Activated CD4-positive, alpha-beta memory T cell treated with anti-CD3 and anti-CD28 coated beads, Interleukin-2, amount 10 ng/mL, durations not matched to agents 7 days and 5 days (primary cell): ENCODE measurements around the gene METAP1. TPM values are rescaled to one million over a fixed set of nuclear protein-coding genes. Genes with fewer than 3 reads are reported as not detected.
"Not testable (repeated sequence)": the region's sequence is repeated elsewhere in the genome, so short reads cannot be mapped to it uniquely, and the experiment has no call there.

Source experiments
- CTCF ChIA-PET: fragments of 350-600 bp; sonication (Branson Sonifier 250); formaldehyde crosslinking; loops from one replicate; lab custom pipeline; 2021; ENCODE audit warnings: antibody characterized with exemption, inconsistent platforms; lab: Charles Lee
- POLR2A ChIA-PET: fragments of 350-600 bp; sonication (Branson Sonifier 250); formaldehyde crosslinking; loops from one replicate; lab custom pipeline; 2021; ENCODE audit warnings: antibody characterized with exemption; lab: Charles Lee
- DNase-seq: peaks from one replicate; pipeline ENCODE4 v3.0.0-alpha.2; 2020
- H3K27ac Mint-ChIP-seq: one replicate; pipeline ENCODE4 v1.8.0; 2021; ENCODE audit warnings: mild to moderate bottlenecking, mixed read lengths
- H3K27me3 Mint-ChIP-seq: one replicate; pipeline ENCODE4 v1.8.0; 2021; ENCODE audit warnings: mixed read lengths
- H3K36me3 Mint-ChIP-seq: one replicate; pipeline ENCODE4 v1.8.0; 2021; ENCODE audit warnings: low read depth, mixed read lengths
- H3K4me1 Mint-ChIP-seq: one replicate; pipeline ENCODE4 v1.8.0; 2021; ENCODE audit warnings: mixed read lengths
- H3K4me3 Mint-ChIP-seq: one replicate; pipeline ENCODE4 v1.8.0; 2021; ENCODE audit warnings: mild to moderate bottlenecking, mixed read lengths
- H3K9me3 Mint-ChIP-seq: one replicate; pipeline ENCODE4 v1.8.0; 2021; ENCODE audit warnings: mixed read lengths
- total RNA-seq, 2 experiments: library from RNA; stranded (reverse); gene quantifications; one replicate each; pipeline ENCODE4 v1.2.3, GENCODE V29; 2021

Gene METAP1
- total RNA-seq, 2 experiments from 2014 or later = 41.5 to 44.9 TPM

- H3K27ac Mint-ChIP-seq = no peak overlapping the region
- DNase-seq = no peak
- H3K4me1 Mint-ChIP-seq = peaks cover 9% of the 10 kb centered on the region
- H3K9me3 Mint-ChIP-seq = peaks cover 6% of the 10 kb centered on the region
- ChIA-PET CTCF (no interaction called here), POLR2A (no interaction called here)
- H3K4me3 Mint-ChIP-seq = no peak overlapping the region
- peaks cover 55% of the 10 kb centered on the region for H3K36me3 Mint-ChIP-seq
- no peaks in the 10 kb centered on the region for H3K27me3 Mint-ChIP-seq
These were observed 38.4 kb downstream of the METAP1 start for GRCh38 chr4:99033956-99034355.

DNA sequence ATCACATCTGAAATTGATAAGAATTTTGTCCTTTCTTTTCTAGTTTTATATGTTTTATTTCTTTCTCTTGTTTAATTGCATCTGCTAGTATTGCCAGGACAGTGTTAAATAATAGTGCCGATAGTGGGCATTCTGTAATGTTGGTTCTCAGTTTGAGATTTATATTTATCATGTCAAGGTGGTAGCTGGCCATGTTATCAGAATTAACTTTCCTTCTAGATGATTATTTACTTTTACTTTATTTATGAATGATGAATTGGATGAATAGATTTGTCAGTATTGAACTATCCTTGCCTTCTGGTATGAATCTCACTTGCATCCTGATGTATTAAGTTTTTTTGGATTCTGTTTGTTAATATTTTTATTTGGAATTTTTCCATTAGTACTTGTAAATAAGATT is 42.7 kb downstream of the METAP1 start:
- POLR2A ChIA-PET = interaction anchor here (1.1 kb wide), 1 partner anchor 23 kb away, joined by 3 read pairs; no protein-coding TSS in a partner anchor
- Mint-ChIP-seq H3K9me3 (peaks cover 6% of the 10 kb centered on the region), H3K36me3 (peaks cover 65% of the 10 kb centered on the region), H3K4me1 (peaks cover 10% of the 10 kb centered on the region), H3K4me3 (no peak overlapping the region), H3K27ac (no peak overlapping the region), H3K27me3 (no peaks in the 10 kb centered on the region)
- no peak for DNase-seq
- CTCF ChIA-PET = interaction anchor here (0.9 to 1.1 kb wide), 2 partner anchors 18 to 43 kb away, joined by 3 to 6 read pairs; partner anchors contain the start of gene METAP1

GRCh38 chr4:99043346-99043745 is 47.8 kb downstream of the METAP1 start:
- H3K4me3 Mint-ChIP-seq = no peak overlapping the region

DNA sequence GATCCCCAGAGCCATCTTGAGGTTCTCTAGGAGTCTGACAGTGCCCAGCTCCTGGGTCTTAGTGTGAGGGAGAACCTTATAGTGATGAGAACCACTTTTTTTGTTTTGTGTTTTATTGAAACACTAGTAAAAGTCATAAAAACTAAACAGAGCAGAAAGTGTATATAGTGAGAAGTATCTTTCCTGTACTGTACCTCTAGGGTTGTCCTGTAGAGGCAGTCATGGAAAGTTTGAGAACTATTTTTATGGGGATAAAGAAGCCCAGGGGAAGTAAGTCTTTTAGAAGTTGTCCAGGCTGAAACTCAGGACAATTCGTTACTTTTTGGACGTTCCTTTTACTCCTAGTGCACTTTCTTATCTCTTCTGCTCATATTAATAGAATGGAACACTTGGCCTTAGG is 52.2 kb downstream of the METAP1 start:
- POLR2A ChIA-PET = interaction anchor here (0.9 kb wide), 2 partner anchors 8 to 52 kb away, joined by 3 read pairs; partner anchors contain the start of gene METAP1
- H3K4me1 Mint-ChIP-seq = peaks cover 26% of the 10 kb centered on the region
- no peak overlapping the region for H3K4me3 Mint-ChIP-seq
- H3K36me3 Mint-ChIP-seq = peaks cover 73% of the 10 kb centered on the region
- CTCF ChIA-PET = interaction anchor here (1.4 kb wide), 1 partner anchor 8 kb away, joined by 5 read pairs; no protein-coding TSS in a partner anchor
- no peak for DNase-seq
- no peaks in the 10 kb centered on the region for H3K9me3 Mint-ChIP-seq
- H3K27ac Mint-ChIP-seq = no peak overlapping the region
- H3K27me3 Mint-ChIP-seq = no peaks in the 10 kb centered on the region

More at GRCh38 chr4:99043346-99043745, 47.8 kb downstream of the METAP1 start:
- Mint-ChIP-seq H3K27ac (peak overlapping the region; percentile 74), H3K9me3 (peaks cover 1% of the 10 kb centered on the region), H3K4me1 (peaks cover 20% of the 10 kb centered on the region), H3K36me3 (peaks cover 66% of the 10 kb centered on the region), H3K27me3 (no peaks in the 10 kb centered on the region)
- POLR2A ChIA-PET = interaction anchor here (1.1 to 1.9 kb wide), 5 partner anchors 13 to 114 kb away, joined by 3 to 14 read pairs (median 7); partner anchors contain the start of genes ADH5, EIF4E and METAP1
- DNase-seq = no peak
- CTCF ChIA-PET = interaction anchor here (1.0 to 1.9 kb wide), 4 partner anchors 11 to 48 kb away, joined by 3 to 14 read pairs (median 6); partner anchors contain the start of gene METAP1

DNA sequence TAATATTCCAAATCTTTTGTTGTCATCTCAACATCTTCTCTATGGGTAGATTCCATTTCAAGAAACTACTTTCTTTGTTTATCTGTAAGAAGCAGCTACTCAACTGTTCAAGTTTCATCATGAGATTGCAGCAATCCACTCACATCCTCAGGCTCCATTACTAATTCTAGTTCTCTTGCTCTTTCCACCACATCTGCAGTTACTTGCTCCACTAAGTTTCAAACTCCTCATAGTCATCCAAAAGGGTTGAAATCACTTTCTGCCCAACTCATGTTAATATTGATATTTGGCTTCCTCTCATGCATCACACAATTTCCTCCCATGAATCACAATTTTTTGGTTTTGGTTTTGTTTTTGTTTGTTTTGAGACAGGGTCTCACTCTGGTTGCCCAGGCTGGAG is 57.4 kb downstream of the METAP1 start:
- ChIA-PET POLR2A (interaction anchor here (2.3 kb wide), 1 partner anchor 58 kb away, joined by 14 read pairs; the partner anchor contains the start of gene METAP1), CTCF (interaction anchor here (8.1 kb wide), 1 partner anchor 58 kb away, joined by 181 read pairs; the partner anchor contains the start of gene METAP1)
- H3K4me3 Mint-ChIP-seq = no peak overlapping the region
- no peaks in the 10 kb centered on the region for H3K9me3 Mint-ChIP-seq
- peaks cover 43% of the 10 kb centered on the region for H3K4me1 Mint-ChIP-seq
- peak overlapping the region; percentile 54 for H3K27ac Mint-ChIP-seq
- DNase-seq = no peak
- H3K27me3 Mint-ChIP-seq = no peaks in the 10 kb centered on the region
- H3K36me3 Mint-ChIP-seq = peaks cover 48% of the 10 kb centered on the region

- Mint-ChIP-seq H3K9me3 (no peaks in the 10 kb centered on the region), H3K36me3 (peaks cover 41% of the 10 kb centered on the region), H3K27me3 (no peaks in the 10 kb centered on the region), H3K4me1 (peaks cover 43% of the 10 kb centered on the region), H3K27ac (peak overlapping the region; percentile 62), H3K4me3 (no peak overlapping the region)
- POLR2A ChIA-PET = interaction anchor here (0.8 to 2.4 kb wide), 3 partner anchors 34 to 60 kb away, joined by 4 to 17 read pairs (median 14); partner anchors contain the start of genes ADH5 and METAP1
- CTCF ChIA-PET = interaction anchor here (0.8 to 8.1 kb wide), 6 partner anchors 11 to 587 kb away, joined by 3 to 181 read pairs (median 4); partner anchors contain the start of genes ADH5 and METAP1
- DNase-seq = no peak
These were observed 59.0 kb downstream of the METAP1 start for GRCh38 chr4:99054428-99054994.

DNA sequence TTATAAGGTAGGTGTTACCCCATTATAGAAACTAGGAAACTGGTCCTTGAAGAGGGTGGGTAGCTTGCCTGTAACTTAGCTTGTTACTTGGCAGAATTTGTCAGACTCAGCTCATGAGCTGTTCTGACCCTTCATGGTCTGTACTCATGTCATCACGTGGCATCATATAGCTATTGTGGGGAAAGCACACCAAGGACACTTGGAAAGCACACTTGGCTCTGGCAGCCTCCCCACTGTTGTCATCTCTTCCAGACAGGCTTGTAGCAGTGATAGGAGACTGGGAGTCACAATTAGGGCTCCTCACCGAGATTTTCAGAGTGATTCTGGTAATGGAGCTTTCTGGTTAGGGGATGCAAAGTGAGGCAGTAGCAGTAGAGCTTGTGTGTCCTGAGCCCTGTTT is 62.7 kb downstream of the METAP1 start:
- POLR2A ChIA-PET = interaction anchor here (1.2 to 3.4 kb wide), 2 partner anchors 63 to 129 kb away, joined by 3 to 28 read pairs; partner anchors contain the start of genes EIF4E and METAP1
- DNase-seq = no peak
- Mint-ChIP-seq H3K36me3 (peaks cover 37% of the 10 kb centered on the region), H3K27ac (no peak overlapping the region), H3K9me3 (no peaks in the 10 kb centered on the region), H3K4me1 (peaks cover 30% of the 10 kb centered on the region), H3K4me3 (no peak overlapping the region), H3K27me3 (no peaks in the 10 kb centered on the region)
- CTCF ChIA-PET = interaction anchor here (0.7 to 8.1 kb wide), 4 partner anchors 63 to 909 kb away, joined by 3 to 181 read pairs (median 10); partner anchors contain the start of genes EIF4E and METAP1

- Mint-ChIP-seq H3K36me3 (peaks cover 41% of the 10 kb centered on the region), H3K4me3 (no peak overlapping the region), H3K4me1 (peaks cover 18% of the 10 kb centered on the region), H3K27ac (no peak overlapping the region), H3K27me3 (no peaks in the 10 kb centered on the region), H3K9me3 (no peaks in the 10 kb centered on the region)
- ChIA-PET POLR2A (interaction anchor here (1.0 to 1.5 kb wide), 3 partner anchors 29 to 131 kb away, joined by 3 to 4 read pairs (median 3); no protein-coding TSS in a partner anchor), CTCF (interaction anchor here (0.6 to 8.1 kb wide), 2 partner anchors 29 to 65 kb away, joined by 3 to 181 read pairs; partner anchors contain the start of gene METAP1)
- DNase-seq = no peak
These were observed 64.0 kb downstream of the METAP1 start for GRCh38 chr4:99059550-99059949.

DNA sequence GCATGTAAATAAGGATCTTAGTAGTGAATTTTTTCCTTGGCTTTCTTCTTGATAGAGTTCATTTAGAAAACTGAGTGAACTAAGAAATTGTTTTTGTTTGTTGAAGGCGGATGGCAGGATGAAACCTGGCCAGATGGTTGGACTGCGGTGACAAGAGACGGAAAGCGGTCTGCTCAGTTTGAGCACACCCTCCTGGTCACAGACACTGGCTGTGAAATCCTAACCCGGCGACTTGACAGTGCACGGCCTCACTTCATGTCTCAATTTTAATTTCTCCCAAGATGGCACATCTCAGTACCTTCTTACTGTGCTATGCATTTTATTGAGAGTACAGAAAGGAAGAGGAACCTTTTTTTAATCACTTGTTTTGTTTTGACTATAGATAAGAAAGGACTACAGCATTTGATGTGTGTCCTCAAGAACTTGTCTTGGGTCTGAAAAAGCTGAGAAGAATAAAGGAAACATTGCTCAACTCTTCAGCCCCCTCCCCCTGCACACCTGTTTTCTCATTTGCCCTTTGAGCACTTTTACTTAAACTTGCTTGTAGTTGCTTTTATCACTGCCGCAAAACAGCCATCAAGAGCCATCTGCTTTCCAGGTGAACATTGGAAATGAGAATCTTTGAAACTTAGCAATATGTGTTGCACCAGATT is 65.7 kb downstream of the METAP1 start:
- Mint-ChIP-seq H3K4me1 (peaks cover 4% of the 10 kb centered on the region), H3K4me3 (no peak overlapping the region), H3K36me3 (peaks cover 54% of the 10 kb centered on the region), H3K27me3 (no peaks in the 10 kb centered on the region), H3K27ac (no peak overlapping the region), H3K9me3 (peaks cover 4% of the 10 kb centered on the region)
- ChIA-PET POLR2A (interaction anchor here (1.0 kb wide), 1 partner anchor 13 kb away, joined by 3 read pairs; no protein-coding TSS in a partner anchor), CTCF (no interaction called here)
- no peak for DNase-seq

GRCh38 chr4:99062120-99062519 is 66.6 kb downstream of the METAP1 start:
- Mint-ChIP-seq H3K36me3 (peaks cover 58% of the 10 kb centered on the region), H3K27me3 (no peaks in the 10 kb centered on the region), H3K4me1 (peaks cover 3% of the 10 kb centered on the region), H3K27ac (no peak overlapping the region), H3K9me3 (peaks cover 4% of the 10 kb centered on the region), H3K4me3 (no peak overlapping the region)
- ChIA-PET POLR2A (no interaction called here), CTCF (interaction anchor here (2.1 kb wide), 1 partner anchor 67 kb away, joined by 10 read pairs; the partner anchor contains the start of gene METAP1)
- DNase-seq = no peak

GRCh38 chr4:99065521-99065920 is 70.0 kb downstream of the METAP1 start:
- H3K27ac Mint-ChIP-seq, H3K27me3 Mint-ChIP-seq, POLR2A ChIA-PET, H3K4me3 Mint-ChIP-seq, H3K4me1 Mint-ChIP-seq, DNase-seq, H3K9me3 Mint-ChIP-seq, CTCF ChIA-PET: not testable (repeated sequence)
- H3K36me3 Mint-ChIP-seq = peaks cover 54% of the 10 kb centered on the region

DNA sequence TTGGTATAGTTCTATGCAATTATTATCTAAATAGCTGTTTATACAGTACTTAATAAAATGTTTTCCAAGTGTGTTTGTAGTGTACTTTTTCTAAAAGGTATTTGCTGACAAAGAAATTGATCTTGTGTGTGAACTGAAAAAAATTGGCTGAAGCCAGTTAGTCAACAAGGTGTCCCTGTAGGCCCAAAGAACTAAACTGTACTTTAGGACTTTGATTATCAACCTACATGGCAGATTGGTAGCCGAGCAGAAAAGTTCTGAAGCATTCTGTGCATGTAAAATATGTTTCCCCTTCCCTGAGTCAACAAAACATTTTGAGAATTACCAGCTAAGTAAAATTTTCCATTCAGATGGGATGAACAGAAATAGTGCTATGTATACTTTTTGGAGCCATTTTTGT is 72.1 kb downstream of the METAP1 start:
- H3K4me1 Mint-ChIP-seq = no peaks in the 10 kb centered on the region
- H3K27me3 Mint-ChIP-seq = no peaks in the 10 kb centered on the region
- peaks cover 4% of the 10 kb centered on the region for H3K9me3 Mint-ChIP-seq
- POLR2A ChIA-PET = interaction anchor here (1.5 to 1.6 kb wide), 2 partner anchors 21 to 71 kb away, joined by 3 to 6 read pairs; partner anchors contain the start of gene ADH5
- peaks cover 58% of the 10 kb centered on the region for H3K36me3 Mint-ChIP-seq
- DNase-seq = no peak
- CTCF ChIA-PET = interaction anchor here (1.0 kb wide), 1 partner anchor 11 kb away, joined by 6 read pairs; no protein-coding TSS in a partner anchor
- H3K4me3 Mint-ChIP-seq = no peak overlapping the region
- H3K27ac Mint-ChIP-seq = no peak overlapping the region
